CD4-positive, CD25-positive, alpha-beta regulatory T cell (primary cell): ENCODE results near the gene THEMIS. TPM values are rescaled to one million over a fixed set of nuclear protein-coding genes. Genes with fewer than 3 reads are reported as not detected.

Source experiments
- ATAC-seq, 2 donors: fragments of 150-1000 bp; cut with Tn5 transposase; one replicate each; pipeline ENCODE4 v1.10.0; 2021; ENCODE audit warnings: low read depth in 2 of 2, moderate number of reproducible peaks in 2 of 2, moderate library complexity in 1 of 2
- DNase-seq, 3 donors: peaks; one replicate each; pipeline versions ENCODE4 v3.0.0 to v3.0.0-alpha.2; 2012 to 2022; ENCODE audit warnings: mixed read lengths in 1 of 3
- H3K27ac ChIP-seq: one replicate; pipeline ENCODE4 v1.7.0; 2013; ENCODE audit warnings: mild to moderate bottlenecking, low read length; ENCODE audit not compliant: insufficient read depth, poor library complexity, severe bottlenecking
- H3K27me3 ChIP-seq: one replicate; pipeline ENCODE4 v1.7.0; 2013; ENCODE audit warnings: low read length; ENCODE audit not compliant: control insufficient read depth, insufficient read depth
- H3K36me3 ChIP-seq: one replicate; pipeline ENCODE4 v1.7.0; 2013; ENCODE audit warnings: mild to moderate bottlenecking, low read length, moderate library complexity; ENCODE audit not compliant: control insufficient read depth, insufficient read depth
- H3K4me1 ChIP-seq: 2 replicates; pipeline ENCODE4 v1.7.0; 2013; ENCODE audit warnings: mild to moderate bottlenecking, low read length; ENCODE audit not compliant: insufficient read depth, control insufficient read depth, poor library complexity, severe bottlenecking
- H3K4me3 ChIP-seq: one replicate; pipeline ENCODE4 v1.7.0; 2013; ENCODE audit warnings: low read depth, mild to moderate bottlenecking, low read length, moderate library complexity
- H3K9me3 ChIP-seq, 2 experiments: 1 replicate in 1 of 2; 2 replicates in 1 of 2; pipeline ENCODE4 v1.7.0; 2013; ENCODE audit warnings: low read length in 2 of 2, mild to moderate bottlenecking in 1 of 2, moderate library complexity in 1 of 2; ENCODE audit not compliant: control insufficient read depth in 2 of 2
- H3K27ac Mint-ChIP-seq, 3 donors: one replicate each; pipeline ENCODE4 v1.8.0; 2020 to 2022; ENCODE audit warnings: mild to moderate bottlenecking in 3 of 3, mixed read lengths in 3 of 3, moderate library complexity in 2 of 3
- H3K27me3 Mint-ChIP-seq: one replicate; pipeline ENCODE4 v1.8.0; 2022; ENCODE audit warnings: mild to moderate bottlenecking, mixed read lengths
- H3K36me3 Mint-ChIP-seq: one replicate; pipeline ENCODE4 v1.8.0; 2020; ENCODE audit warnings: mixed read lengths
- H3K4me1 Mint-ChIP-seq, 4 donors: one replicate each; pipeline ENCODE4 v1.8.0; 2020 to 2022; ENCODE audit warnings: mixed read lengths in 4 of 4, mild to moderate bottlenecking in 1 of 4
- H3K4me3 Mint-ChIP-seq, 4 donors: one replicate each; pipeline ENCODE4 v1.8.0; 2020 to 2022; ENCODE audit warnings: mild to moderate bottlenecking in 4 of 4, mixed read lengths in 4 of 4, moderate library complexity in 3 of 4
- H3K9me3 Mint-ChIP-seq, 7 donors: one replicate each; pipeline ENCODE4 v1.8.0; 2020 to 2022; ENCODE audit warnings: mixed read lengths in 7 of 7, mild to moderate bottlenecking in 3 of 7, moderate library complexity in 2 of 7
- polyA plus RNA-seq, 4 donors: library from polyadenylated mRNA; unstranded; fragments of 300-500 nt; fragmentation: Illumina TruSeq; gene quantifications; one replicate each; pipeline ENCODE4 v1.2.3, GENCODE V29; 2021
- total RNA-seq: library from RNA; stranded (reverse); gene quantifications from one replicate; pipeline ENCODE4 v1.2.3, GENCODE V29; 2022

The THEMIS gene
- total and polyA plus RNA-seq, 5 donors from 2014 or later: 6.5 to 22.8 (median 13.5) TPM

- Mint-ChIP-seq H3K27ac (no peak overlapping the region), H3K36me3 (peaks cover 3% of the 10 kb centered on the region)
- no peak overlapping the region for H3K27ac ChIP-seq
These were observed 79.4 kb downstream of the THEMIS start for GRCh38 chr6:127821431-127821830.

DNA sequence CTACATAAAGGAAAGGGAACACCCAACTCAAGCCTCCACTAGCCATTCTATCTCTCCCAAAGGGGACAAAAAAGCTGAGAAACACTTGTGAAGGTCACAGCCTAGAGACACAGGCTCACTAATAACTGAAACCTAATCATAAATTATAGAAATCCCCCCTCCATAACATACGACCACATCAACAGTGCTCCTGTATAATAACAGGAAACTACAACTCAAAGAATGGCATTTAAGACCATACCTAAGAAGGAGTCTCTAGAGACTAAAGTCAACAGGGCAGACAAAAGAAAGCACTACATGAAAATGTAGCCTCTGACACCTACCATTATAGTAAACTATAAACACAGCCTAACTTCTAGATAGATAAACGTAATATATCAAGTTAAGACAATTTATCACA, 82.7 kb downstream of the THEMIS start:
- no peaks in the 10 kb centered on the region for H3K4me1 ChIP-seq
- H3K4me3 ChIP-seq: no peak overlapping the region
- DNase-seq (no peak), ATAC-seq (no peak)
- Mint-ChIP-seq H3K27me3 (peaks cover 7% of the 10 kb centered on the region), H3K9me3 (peaks cover 0 to 4% (median 0%) of the 10 kb centered on the region in 7 donors), H3K4me1 (peaks cover 0 to 33% (median 3%) of the 10 kb centered on the region in 4 donors), H3K36me3 (no peaks in the 10 kb centered on the region), H3K4me3 (no peak overlapping the region), H3K27ac (no peak overlapping the region)
- H3K27me3 ChIP-seq: peaks cover 4% of the 10 kb centered on the region
- no peaks in the 10 kb centered on the region for H3K9me3 ChIP-seq
- H3K36me3 ChIP-seq: no peaks in the 10 kb centered on the region
- H3K27ac ChIP-seq: no peak overlapping the region

More at GRCh38 chr6:127821431-127821830, 79.4 kb downstream of the THEMIS start:
- DNase-seq: no peak
- H3K4me3 ChIP-seq: no peak overlapping the region
- H3K9me3 ChIP-seq: no peaks in the 10 kb centered on the region
- Mint-ChIP-seq H3K27me3 (no peaks in the 10 kb centered on the region), H3K9me3 (peaks cover 0 to 3% (median 0%) of the 10 kb centered on the region in 7 donors), H3K4me3 (no peak overlapping the region), H3K4me1 (peaks cover 0 to 27% (median 2%) of the 10 kb centered on the region in 4 donors)
- H3K4me1 ChIP-seq: no peaks in the 10 kb centered on the region
- no peak for ATAC-seq
- H3K36me3 ChIP-seq: no peaks in the 10 kb centered on the region
- peaks cover 1% of the 10 kb centered on the region for H3K27me3 ChIP-seq

DNA sequence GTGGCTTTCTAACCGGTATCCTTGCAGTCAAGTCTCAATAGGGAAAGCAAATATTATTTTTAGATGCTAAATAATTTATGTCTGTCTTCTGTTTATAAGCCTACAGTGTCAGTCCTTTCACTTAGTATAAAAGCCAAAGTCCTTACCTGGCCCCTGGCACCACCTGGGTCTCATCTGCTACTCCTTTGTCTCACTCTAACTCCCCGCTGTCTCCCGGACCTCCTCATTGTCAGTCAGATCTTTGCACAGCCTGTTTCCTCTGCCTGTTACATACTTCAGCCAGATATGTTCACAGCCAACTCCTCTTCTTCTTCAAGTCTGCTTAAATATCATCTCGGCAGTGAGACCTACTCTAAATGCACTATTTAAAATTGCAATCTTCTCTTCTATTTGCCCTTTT, 84.2 kb downstream of the THEMIS start:
- Histone ChIP-seq H3K4me3 (no peak overlapping the region), H3K27ac (no peak overlapping the region), H3K9me3 (no peaks in the 10 kb centered on the region), H3K36me3 (no peaks in the 10 kb centered on the region), H3K27me3 (peaks cover 4% of the 10 kb centered on the region), H3K4me1 (no peaks in the 10 kb centered on the region)
- Mint-ChIP-seq H3K27me3 (peaks cover 7% of the 10 kb centered on the region), H3K4me1 (peaks cover 0 to 39% (median 4%) of the 10 kb centered on the region in 4 donors), H3K36me3 (no peaks in the 10 kb centered on the region), H3K9me3 (peaks cover 0 to 4% (median 0%) of the 10 kb centered on the region in 7 donors), H3K4me3 (no peak overlapping the region), H3K27ac (no peak overlapping the region)
- DNase-seq: no peak
- ATAC-seq: no peak

GRCh38 chr6:127813699-127814027, 87.2 kb downstream of the THEMIS start:
- DNase-seq: peak in 2 of 3 donors; percentile 3 to 26
- H3K4me1 ChIP-seq: no peaks in the 10 kb centered on the region

GRCh38 chr6:127812985-127813698, 87.7 kb downstream of the THEMIS start:
- H3K27ac Mint-ChIP-seq: peak overlapping the region in 1 of 3 donors; percentile 48
- H3K4me3 Mint-ChIP-seq: peak overlapping the region in 2 of 4 donors; percentile 27 to 29
- peak in 1 of 2 donors; percentile 23 for ATAC-seq
- no peaks in the 10 kb centered on the region for H3K4me1 ChIP-seq
- H3K9me3 ChIP-seq: no peaks in the 10 kb centered on the region
- H3K9me3 Mint-ChIP-seq: peaks cover 0 to 4% (median 0%) of the 10 kb centered on the region in 7 donors
- DNase-seq: peak in 1 of 3 donors; percentile 24
- H3K36me3 ChIP-seq: no peaks in the 10 kb centered on the region
- peaks cover 3% of the 10 kb centered on the region for H3K27me3 ChIP-seq
- no peak overlapping the region for H3K4me3 ChIP-seq
- peaks cover 7% of the 10 kb centered on the region for H3K27me3 Mint-ChIP-seq
- no peak overlapping the region for H3K27ac ChIP-seq
- no peaks in the 10 kb centered on the region for H3K36me3 Mint-ChIP-seq
- peaks cover 0 to 28% (median 6%) of the 10 kb centered on the region in 4 donors for H3K4me1 Mint-ChIP-seq

More at GRCh38 chr6:127813699-127814027, 87.2 kb downstream of the THEMIS start:
- Mint-ChIP-seq H3K36me3 (no peaks in the 10 kb centered on the region), H3K4me1 (peaks cover 0 to 34% (median 5%) of the 10 kb centered on the region in 4 donors), H3K27me3 (peaks cover 7% of the 10 kb centered on the region), H3K4me3 (peak overlapping the region in 2 of 4 donors; percentile 27 to 29), H3K9me3 (peaks cover 0 to 4% (median 0%) of the 10 kb centered on the region in 7 donors), H3K27ac (peak overlapping the region in 1 of 3 donors; percentile 48)
- ATAC-seq: peak in 1 of 2 donors; percentile 24
- Histone ChIP-seq H3K27ac (no peak overlapping the region), H3K9me3 (no peaks in the 10 kb centered on the region), H3K4me3 (no peak overlapping the region), H3K27me3 (peaks cover 3% of the 10 kb centered on the region), H3K36me3 (no peaks in the 10 kb centered on the region)

- no peaks in the 10 kb centered on the region for H3K36me3 Mint-ChIP-seq
- DNase-seq (no peak), ATAC-seq (no peak)
- no peaks in the 10 kb centered on the region for H3K4me1 ChIP-seq
- H3K27me3 ChIP-seq: peaks cover 3% of the 10 kb centered on the region
- H3K9me3 ChIP-seq: no peaks in the 10 kb centered on the region
- peaks cover 0 to 20% (median 5%) of the 10 kb centered on the region in 4 donors for H3K4me1 Mint-ChIP-seq
- H3K4me3 ChIP-seq: no peak overlapping the region
- peaks cover 13% of the 10 kb centered on the region for H3K27me3 Mint-ChIP-seq
- H3K27ac Mint-ChIP-seq: no peak overlapping the region
- H3K27ac ChIP-seq: no peak overlapping the region
- H3K36me3 ChIP-seq: no peaks in the 10 kb centered on the region
- H3K4me3 Mint-ChIP-seq: no peak overlapping the region
- H3K9me3 Mint-ChIP-seq: peaks cover 0 to 4% (median 0%) of the 10 kb centered on the region in 7 donors
These were observed 88.8 kb downstream of the THEMIS start for GRCh38 chr6:127811900-127812570.

DNA sequence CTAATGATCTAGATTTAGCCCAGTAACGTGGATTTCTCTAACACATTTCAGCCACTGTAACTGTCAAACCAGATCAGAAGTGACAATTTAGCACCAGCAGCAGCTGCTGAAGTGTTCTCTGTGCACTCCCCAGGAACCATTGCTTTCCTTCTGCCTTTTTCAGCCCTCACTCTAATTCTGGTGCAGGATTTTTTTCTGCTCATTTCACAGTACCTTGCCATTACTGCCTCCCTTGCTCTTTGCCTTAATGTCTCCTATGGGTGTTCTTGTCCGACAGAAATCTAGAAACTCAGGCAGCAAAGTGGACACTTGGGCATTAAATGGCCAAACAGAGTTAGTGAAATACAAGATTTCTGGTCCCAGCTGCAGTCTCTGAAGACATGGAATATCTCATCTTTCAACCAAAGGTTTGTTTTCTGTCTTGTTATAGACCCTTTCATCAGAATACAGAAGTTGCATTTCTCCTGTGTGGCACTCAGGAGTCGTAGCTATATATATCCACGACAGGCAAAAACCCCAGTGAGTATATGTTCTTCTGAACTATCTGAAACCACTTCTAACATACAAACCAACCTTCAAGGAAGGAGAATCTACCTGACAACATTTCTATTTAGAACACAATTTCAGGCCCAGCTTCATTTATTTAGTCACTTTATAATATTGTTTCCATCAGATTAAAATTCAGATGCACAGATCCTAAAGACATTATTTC, 92.9 kb downstream of the THEMIS start:
- no peaks in the 10 kb centered on the region for H3K4me1 ChIP-seq
- DNase-seq (no peak), ATAC-seq (no peak)
- Mint-ChIP-seq H3K36me3 (no peaks in the 10 kb centered on the region), H3K4me1 (peaks cover 0 to 13% (median 3%) of the 10 kb centered on the region in 4 donors), H3K4me3 (no peak overlapping the region), H3K27ac (no peak overlapping the region), H3K27me3 (peaks cover 13% of the 10 kb centered on the region), H3K9me3 (no peaks in the 10 kb centered on the region)
- H3K27me3 ChIP-seq: no peaks in the 10 kb centered on the region
- H3K4me3 ChIP-seq: no peak overlapping the region
- no peaks in the 10 kb centered on the region for H3K9me3 ChIP-seq
- H3K36me3 ChIP-seq: no peaks in the 10 kb centered on the region
- no peak overlapping the region for H3K27ac ChIP-seq
